Measurements from ENCODE around the gene CCDC8.

DNA sequence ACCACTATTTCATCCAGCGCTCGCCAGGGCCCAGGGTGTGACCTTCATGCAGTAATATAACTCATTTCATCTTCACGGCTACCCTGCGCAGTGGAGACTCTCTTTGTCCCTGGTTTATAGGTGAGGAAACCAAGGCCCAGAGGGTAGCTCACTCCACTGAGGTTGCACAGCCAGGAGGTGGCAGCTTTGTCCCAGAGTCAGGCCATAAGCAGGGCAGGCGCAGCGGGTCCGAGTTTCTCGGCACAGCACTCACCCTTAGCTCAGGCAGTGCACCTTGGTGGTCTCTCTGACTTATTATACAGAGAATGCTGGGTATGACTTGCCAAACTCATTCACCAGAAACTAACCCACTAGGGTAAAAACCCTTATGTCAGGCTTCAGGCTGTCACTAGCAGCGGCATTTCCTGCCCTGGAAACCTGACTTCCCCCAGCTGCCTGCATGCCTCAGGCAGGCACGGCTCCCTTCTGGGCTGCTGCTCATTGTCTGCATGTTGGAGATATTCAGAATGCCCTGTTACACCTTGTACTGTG lies 41.9 kb downstream of the CCDC8 start:
- TF ChIP-seq, protein P1, sequence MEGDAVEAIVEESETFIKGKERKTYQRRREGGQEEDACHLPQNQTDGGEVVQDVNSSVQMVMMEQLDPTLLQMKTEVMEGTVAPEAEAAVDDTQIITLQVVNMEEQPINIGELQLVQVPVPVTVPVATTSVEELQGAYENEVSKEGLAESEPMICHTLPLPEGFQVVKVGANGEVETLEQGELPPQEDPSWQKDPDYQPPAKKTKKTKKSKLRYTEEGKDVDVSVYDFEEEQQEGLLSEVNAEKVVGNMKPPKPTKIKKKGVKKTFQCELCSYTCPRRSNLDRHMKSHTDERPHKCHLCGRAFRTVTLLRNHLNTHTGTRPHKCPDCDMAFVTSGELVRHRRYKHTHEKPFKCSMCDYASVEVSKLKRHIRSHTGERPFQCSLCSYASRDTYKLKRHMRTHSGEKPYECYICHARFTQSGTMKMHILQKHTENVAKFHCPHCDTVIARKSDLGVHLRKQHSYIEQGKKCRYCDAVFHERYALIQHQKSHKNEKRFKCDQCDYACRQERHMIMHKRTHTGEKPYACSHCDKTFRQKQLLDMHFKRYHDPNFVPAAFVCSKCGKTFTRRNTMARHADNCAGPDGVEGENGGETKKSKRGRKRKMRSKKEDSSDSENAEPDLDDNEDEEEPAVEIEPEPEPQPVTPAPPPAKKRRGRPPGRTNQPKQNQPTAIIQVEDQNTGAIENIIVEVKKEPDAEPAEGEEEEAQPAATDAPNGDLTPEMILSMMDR (conservative IDR thresholded peaks at IDR 0.05; ENCODE audit: low read depth, low read length) = no peak
- TF ChIP-seq EZH2 (IDR thresholded peaks at IDR 0.05; ENCODE audit: borderline replicate concordance, low read depth, low read length, poor library complexity, severe bottlenecking) = no peak

Data from A673 (cell line).